Measurements from ENCODE around the gene KLHL6.
A peak's percentile ranks its signal among the peaks of the same experiment; 100 is the strongest.

- TF ChIP-seq, protein P1, sequence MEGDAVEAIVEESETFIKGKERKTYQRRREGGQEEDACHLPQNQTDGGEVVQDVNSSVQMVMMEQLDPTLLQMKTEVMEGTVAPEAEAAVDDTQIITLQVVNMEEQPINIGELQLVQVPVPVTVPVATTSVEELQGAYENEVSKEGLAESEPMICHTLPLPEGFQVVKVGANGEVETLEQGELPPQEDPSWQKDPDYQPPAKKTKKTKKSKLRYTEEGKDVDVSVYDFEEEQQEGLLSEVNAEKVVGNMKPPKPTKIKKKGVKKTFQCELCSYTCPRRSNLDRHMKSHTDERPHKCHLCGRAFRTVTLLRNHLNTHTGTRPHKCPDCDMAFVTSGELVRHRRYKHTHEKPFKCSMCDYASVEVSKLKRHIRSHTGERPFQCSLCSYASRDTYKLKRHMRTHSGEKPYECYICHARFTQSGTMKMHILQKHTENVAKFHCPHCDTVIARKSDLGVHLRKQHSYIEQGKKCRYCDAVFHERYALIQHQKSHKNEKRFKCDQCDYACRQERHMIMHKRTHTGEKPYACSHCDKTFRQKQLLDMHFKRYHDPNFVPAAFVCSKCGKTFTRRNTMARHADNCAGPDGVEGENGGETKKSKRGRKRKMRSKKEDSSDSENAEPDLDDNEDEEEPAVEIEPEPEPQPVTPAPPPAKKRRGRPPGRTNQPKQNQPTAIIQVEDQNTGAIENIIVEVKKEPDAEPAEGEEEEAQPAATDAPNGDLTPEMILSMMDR (IDR thresholded peaks at IDR 0.05) = no peak
- peak; percentile 63 for TF ChIP-seq POLR2A (IDR thresholded peaks at IDR 0.05)
These were observed at the start of gene KLHL6 for GRCh38 chr3:183555541-183556081.
